ENCODE data around the gene SLC27A3.

Gene SLC27A3

GRCh38 chr1:153795934-153796785 is 21.0 kb downstream of the SLC27A3 start (continued):
- no peak for TF ChIP-seq PPARA (CRISPR knock-in tag; IDR thresholded peaks at IDR 0.05; ENCODE audit: borderline replicate concordance)
- TF ChIP-seq ZNF565 (CRISPR knock-in tag; conservative IDR thresholded peaks at IDR 0.05; ENCODE audit: low read depth), result no peak
- TF ChIP-seq GLIS3 (CRISPR knock-in tag; IDR thresholded peaks at IDR 0.05), result no peak
- TF ChIP-seq ZFP30 (CRISPR knock-in tag; IDR thresholded peaks at IDR 0.05), result no peak
- TF ChIP-seq POU6F1 (CRISPR knock-in tag; IDR thresholded peaks at IDR 0.05; ENCODE audit: borderline replicate concordance, low read depth), result no peak
- TF ChIP-seq CSDC2 (CRISPR knock-in tag; IDR thresholded peaks at IDR 0.05), result no peak
- no peak for TF ChIP-seq ZFP3 (CRISPR knock-in tag; IDR thresholded peaks at IDR 0.05)
- TF ChIP-seq OSR1 (CRISPR knock-in tag; IDR thresholded peaks at IDR 0.05), result no peak
- no peak for TF ChIP-seq TOX (CRISPR knock-in tag; IDR thresholded peaks at IDR 0.05; ENCODE audit: borderline replicate concordance)
- no peak for TF ChIP-seq RARB (CRISPR knock-in tag; IDR thresholded peaks at IDR 0.05)

- peak; percentile 83 for ATAC-seq
- TF ChIP-seq PPARA (CRISPR knock-in tag; IDR thresholded peaks at IDR 0.05; ENCODE audit: borderline replicate concordance) (no peak), CREB5 (CRISPR knock-in tag; IDR thresholded peaks at IDR 0.05; ENCODE audit: low read depth) (no peak), ARNTL (CRISPR knock-in tag; IDR thresholded peaks at IDR 0.05; ENCODE audit: borderline replicate concordance, low read depth) (no peak), RARB (CRISPR knock-in tag; IDR thresholded peaks at IDR 0.05) (no peak), CSDC2 (CRISPR knock-in tag; IDR thresholded peaks at IDR 0.05) (no peak)
Measured at GRCh38 chr1:153796786-153797659, 21.8 kb downstream of the SLC27A3 start.

GRCh38 chr1:153798468-153798780 is 23.2 kb downstream of the SLC27A3 start:
- no peak for ATAC-seq
- TF ChIP-seq CREB5 (CRISPR knock-in tag; IDR thresholded peaks at IDR 0.05; ENCODE audit: low read depth), result no peak
- TF ChIP-seq ZNF8 (CRISPR knock-in tag; IDR thresholded peaks at IDR 0.05), result no peak
- TF ChIP-seq TCF4 (CRISPR knock-in tag; IDR thresholded peaks at IDR 0.05; ENCODE audit: borderline replicate concordance), result no peak
- no peak for TF ChIP-seq OSR1 (CRISPR knock-in tag; IDR thresholded peaks at IDR 0.05)
- TF ChIP-seq TOX (CRISPR knock-in tag; IDR thresholded peaks at IDR 0.05; ENCODE audit: borderline replicate concordance), result no peak
- TF ChIP-seq CSDC2 (CRISPR knock-in tag; IDR thresholded peaks at IDR 0.05), result no peak
- no peak for TF ChIP-seq ZFP30 (CRISPR knock-in tag; IDR thresholded peaks at IDR 0.05)
- TF ChIP-seq ISL1 (CRISPR knock-in tag; IDR thresholded peaks at IDR 0.05), result no peak
- no peak for TF ChIP-seq ZFP3 (CRISPR knock-in tag; IDR thresholded peaks at IDR 0.05)
- no peak for TF ChIP-seq ZNF70 (CRISPR knock-in tag; IDR thresholded peaks at IDR 0.05)
- no peak for TF ChIP-seq ZC3H10 (CRISPR knock-in tag; IDR thresholded peaks at IDR 0.05)
- no peak for TF ChIP-seq RARB (CRISPR knock-in tag; IDR thresholded peaks at IDR 0.05)
- no peak for TF ChIP-seq ESRRG (CRISPR knock-in tag; IDR thresholded peaks at IDR 0.05)
- TF ChIP-seq PPARA (CRISPR knock-in tag; IDR thresholded peaks at IDR 0.05; ENCODE audit: borderline replicate concordance), result no peak
- no peak for TF ChIP-seq POU6F1 (CRISPR knock-in tag; IDR thresholded peaks at IDR 0.05; ENCODE audit: borderline replicate concordance, low read depth)
- no peak for TF ChIP-seq SNAI2 (CRISPR knock-in tag; IDR thresholded peaks at IDR 0.05)
- no peak for TF ChIP-seq PATZ1 (CRISPR knock-in tag; IDR thresholded peaks at IDR 0.05; ENCODE audit: borderline replicate concordance)

Data from SK-N-SH treated with all-trans-retinoic acid at 6 μM for 48 hours (cell line).